Endothelial cell of umbilical vein (primary cell): ENCODE measurements around the gene ADRM1. TPM values are rescaled to one million over a fixed set of nuclear protein-coding genes. Genes with fewer than 3 reads are reported as not detected.

Experiments used
- BruUV-seq: library from RNA; stranded (reverse); fragments of 400-500 nt; replicated peaks from 2 replicates; lab custom pipeline; 2021; lab: Mats Ljungman, UMichigan
- CTCF ChIA-PET: fragments of 300-600, 350-600 bp; sonication (Branson Sonifier 250); formaldehyde crosslinking; loops from one replicate; lab custom pipeline; 2021; ENCODE audit warnings: antibody characterized with exemption, inconsistent platforms; lab: Charles Lee
- POLR2A ChIA-PET: fragments of 300-600, 350-600 bp; sonication (Branson Sonifier 250); formaldehyde crosslinking; loops from one replicate; lab custom pipeline; 2021; ENCODE audit warnings: antibody characterized with exemption, inconsistent platforms; lab: Charles Lee
- DNase-seq: peaks from one replicate; pipeline ENCODE4 v3.0.0-alpha.2; 2011; ENCODE audit warnings: low read depth, low spot score
- FAIRE-seq: peaks from 2 replicates; lab custom pipeline; 2011; peaks lifted over from hg19 to GRCh38; lab: Jason Lieb, UNC
- H2AFZ ChIP-seq: 2 replicates; pipeline ENCODE4 v1.6.0; 2012; ENCODE audit warnings: low read depth, low read length, control low read depth, inconsistent platforms
- H3K27ac ChIP-seq: 2 replicates; pipeline ENCODE4 v1.5.1; 2011; ENCODE audit warnings: low read depth, mild to moderate bottlenecking, control low read depth, low read length, moderate library complexity; ENCODE audit not compliant: insufficient read depth
- H3K27me3 ChIP-seq, 2 experiments: 2 replicates each; pipeline versions ENCODE4 v1.6.0 to v1.6.1; 2011; ENCODE audit warnings: low read length in 2 of 2, mixed read lengths in 1 of 2; ENCODE audit not compliant: control insufficient read depth in 2 of 2, insufficient read depth in 2 of 2
- H3K36me3 ChIP-seq, 2 experiments: 2 replicates in 1 of 2; 3 replicates in 1 of 2; pipeline ENCODE4 v1.5.1; 2011; ENCODE audit warnings: low read length in 2 of 2, mild to moderate bottlenecking in 1 of 2, moderate library complexity in 1 of 2; ENCODE audit not compliant: control insufficient read depth in 2 of 2, insufficient read depth in 2 of 2; ENCODE audit errors: extremely low read depth in 1 of 2
- H3K4me1 ChIP-seq: 3 replicates; pipeline ENCODE4 v1.5.1; 2011; ENCODE audit warnings: mild to moderate bottlenecking, low read length; ENCODE audit not compliant: control insufficient read depth, insufficient read depth; ENCODE audit errors: extremely low read depth
- H3K4me2 ChIP-seq: 2 replicates; pipeline ENCODE4 v1.6.1; 2011; ENCODE audit warnings: low read length, control low read depth, mixed read lengths; ENCODE audit not compliant: insufficient read depth
- H3K4me3 ChIP-seq, 3 experiments: fragments of 200-600 bp in 1 of 3; sonication (generic), shearing (Covaris generic) in 1 of 3; replicated peaks in 1 of 3; 2 replicates each; pipeline ENCODE4 v1.5.1; 2011 to 2016; ENCODE audit warnings: control low read depth in 3 of 3, low read length in 3 of 3, mild to moderate bottlenecking in 2 of 3, inconsistent platforms in 1 of 3, low read depth in 1 of 3, moderate library complexity in 1 of 3; ENCODE audit not compliant: insufficient read depth in 1 of 3
- H3K79me2 ChIP-seq: 2 replicates; pipeline ENCODE4 v1.6.0; 2012; ENCODE audit warnings: low read length, inconsistent platforms; ENCODE audit not compliant: control insufficient read depth, insufficient read depth
- H3K9ac ChIP-seq: replicated peaks from 2 replicates; pipeline ENCODE3; 2011; ENCODE audit warnings: low read length, control low read depth; ENCODE audit not compliant: insufficient read depth; ENCODE audit errors: extremely low read depth
- H3K9me1 ChIP-seq: replicated peaks from 3 replicates; pipeline ENCODE4 v1.6.0; 2011; ENCODE audit warnings: mild to moderate bottlenecking, low read length; ENCODE audit not compliant: control insufficient read depth, insufficient read depth; ENCODE audit errors: extremely low read depth
- H3K9me3 ChIP-seq: replicated peaks from 2 replicates; pipeline ENCODE4 v1.5.1; 2012; ENCODE audit warnings: low read length, inconsistent platforms; ENCODE audit not compliant: control insufficient read depth, insufficient read depth
- H4K20me1 ChIP-seq: replicated peaks from 2 replicates; pipeline ENCODE3; 2011; ENCODE audit warnings: mild to moderate bottlenecking, low read length; ENCODE audit not compliant: control insufficient read depth, insufficient read depth; ENCODE audit errors: extremely low read depth
- FOS ChIP-seq: IDR thresholded peaks from 2 replicates; pipeline ENCODE4 v1.6.1; 2011; ENCODE audit warnings: mild to moderate bottlenecking, low read length, moderate library complexity, borderline replicate concordance; ENCODE audit not compliant: insufficient read depth
- GATA2 ChIP-seq: IDR thresholded peaks from 2 replicates; pipeline ENCODE4 v1.7.0; 2011; ENCODE audit warnings: low read depth, mild to moderate bottlenecking, moderate library complexity, mixed read lengths, low read length; ENCODE audit not compliant: insufficient read length, insufficient read depth
- JUN ChIP-seq: IDR thresholded peaks from 2 replicates; pipeline ENCODE4 v1.6.1; 2011; ENCODE audit warnings: borderline replicate concordance, low read depth; ENCODE audit not compliant: insufficient read length, insufficient read depth
- MYC ChIP-seq: IDR thresholded peaks from one replicate; pipeline ENCODE4 v1.6.1; 2011; ENCODE audit warnings: mild to moderate bottlenecking, low read depth, low read length
- POLR2A ChIP-seq: IDR thresholded peaks from 2 replicates; pipeline ENCODE4 v1.6.1; 2012; ENCODE audit warnings: low read depth, mild to moderate bottlenecking, control low read depth, low read length
- POLR2AphosphoS5 ChIP-seq: IDR thresholded peaks from 2 replicates; pipeline ENCODE4 v1.6.1; 2012; ENCODE audit warnings: low read depth, mild to moderate bottlenecking, control low read depth, low read length, moderate library complexity; ENCODE audit not compliant: insufficient read depth
- dilution Hi-C: fragments of 300-500 bp; cut with MboI; formaldehyde crosslinking; loops from one replicate; pipeline ENCODE4 v1.15.0; 2019; ENCODE audit warnings: low sequenced_read_pairs; ENCODE audit not compliant: extremely low pct_ligation_motif_present
- intact Hi-C: fragments of 100-400 bp; cut with micrococcal nuclease; formaldehyde crosslinking; loops from one replicate; pipeline ENCODE4 v1.10.0; 2022
- polyA plus RNA-seq, 4 experiments: library from polyadenylated mRNA; depleted of rRNA in 3 of 4; stranded (reverse) in 3 of 4; unstranded in 1 of 4; fragments of >200 nt; gene quantifications; 2 replicates each; pipeline versions ENCODE4 v1.2.1 to v1.2.3, GENCODE V29; 2011 to 2012; ENCODE audit warnings: missing spikeins in 1 of 4
- total RNA-seq: library from RNA; stranded (reverse); gene quantifications from 2 replicates; pipeline ENCODE4 v1.2.3, GENCODE V29; 2021
- TF ChIP-seq, protein P1 (sequence below), 2 donors: IDR thresholded peaks; 1 replicate in 1 of 2; 2 replicates in 1 of 2; pipeline ENCODE4 v1.5.1; 2011; ENCODE audit warnings: low read length in 2 of 2, mild to moderate bottlenecking in 2 of 2, moderate library complexity in 2 of 2, control low read depth in 1 of 2, inconsistent platforms in 1 of 2, low read depth in 1 of 2; ENCODE audit not compliant: insufficient read depth in 1 of 2; ENCODE audit errors: extremely low read depth in 1 of 2

The ADRM1 gene
- total and polyA plus RNA-seq, 2 donors (not counting 3 experiments of a cell fraction or from before 2014, with no cell fraction given) = 154 to 179 TPM

DNA sequence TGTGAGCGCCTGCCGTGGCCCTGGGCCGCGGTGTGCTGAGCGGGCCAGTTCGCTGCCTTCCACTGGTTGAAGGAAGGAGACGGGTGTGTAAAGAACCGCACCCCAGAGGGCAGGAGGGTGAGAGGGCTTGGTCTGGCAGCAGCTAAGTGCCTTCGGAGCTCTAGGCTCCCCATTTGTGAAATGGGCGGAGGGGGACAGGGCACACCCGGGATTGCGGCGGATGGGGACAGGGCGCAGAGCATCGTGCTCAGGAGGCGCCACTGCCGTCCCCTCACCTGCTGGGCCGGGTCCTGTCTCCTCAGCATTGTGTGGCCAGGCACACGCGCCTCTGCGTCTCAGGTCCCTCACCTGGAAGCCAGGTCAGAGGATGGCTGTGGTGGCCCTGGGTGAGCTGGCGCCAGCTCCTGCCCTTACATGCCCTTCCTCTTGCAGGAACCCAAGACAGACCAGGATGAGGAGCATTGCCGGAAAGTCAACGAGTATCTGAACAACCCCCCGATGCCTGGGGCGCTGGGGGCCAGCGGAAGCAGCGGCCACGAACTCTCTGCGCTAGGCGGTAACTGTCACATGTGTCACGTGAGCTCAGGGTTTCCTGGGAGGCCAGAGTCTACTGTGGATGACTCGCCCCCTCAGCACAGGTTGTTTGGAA is 3.1 kb downstream of the ADRM1 start:
- no peak for DNase-seq
- Histone ChIP-seq H3K36me3 (peaks cover 19 to 43% of the 10 kb centered on the region in 2 experiments), H3K4me3 (no peak overlapping the region), H3K27me3 (no peaks in the 10 kb centered on the region), H3K79me2 (peaks cover 41% of the 10 kb centered on the region), H4K20me1 (no peaks in the 10 kb centered on the region), H3K4me2 (peak overlapping the region; percentile 78), H3K9me3 (no peaks in the 10 kb centered on the region), H2AFZ (no peak overlapping the region), H3K9ac (no peak overlapping the region), H3K4me1 (peaks cover 21% of the 10 kb centered on the region), H3K27ac (no peak overlapping the region), H3K9me1 (no peaks in the 10 kb centered on the region)
- TF ChIP-seq POLR2A = peak; percentile 20
- no peak for TF ChIP-seq POLR2AphosphoS5
- intact Hi-C loops = loop anchor here (10.0 kb wide), 1 partner anchor 489 kb away; the partner anchor contains the start of gene MRGBP
- no peak for FAIRE-seq
- dilution Hi-C loops = no loop called here
- ChIA-PET CTCF (interaction anchor here (0.6 to 8.1 kb wide), 4 partner anchors 59 to 81 kb away, joined by 3 to 113 read pairs (median 10); partner anchors contain the start of gene RPS21), POLR2A (interaction anchor here (1.0 kb wide), 1 partner anchor 53 kb away, joined by 3 read pairs; no protein-coding TSS in a partner anchor)
- no TSS peak for BruUV-seq

DNA sequence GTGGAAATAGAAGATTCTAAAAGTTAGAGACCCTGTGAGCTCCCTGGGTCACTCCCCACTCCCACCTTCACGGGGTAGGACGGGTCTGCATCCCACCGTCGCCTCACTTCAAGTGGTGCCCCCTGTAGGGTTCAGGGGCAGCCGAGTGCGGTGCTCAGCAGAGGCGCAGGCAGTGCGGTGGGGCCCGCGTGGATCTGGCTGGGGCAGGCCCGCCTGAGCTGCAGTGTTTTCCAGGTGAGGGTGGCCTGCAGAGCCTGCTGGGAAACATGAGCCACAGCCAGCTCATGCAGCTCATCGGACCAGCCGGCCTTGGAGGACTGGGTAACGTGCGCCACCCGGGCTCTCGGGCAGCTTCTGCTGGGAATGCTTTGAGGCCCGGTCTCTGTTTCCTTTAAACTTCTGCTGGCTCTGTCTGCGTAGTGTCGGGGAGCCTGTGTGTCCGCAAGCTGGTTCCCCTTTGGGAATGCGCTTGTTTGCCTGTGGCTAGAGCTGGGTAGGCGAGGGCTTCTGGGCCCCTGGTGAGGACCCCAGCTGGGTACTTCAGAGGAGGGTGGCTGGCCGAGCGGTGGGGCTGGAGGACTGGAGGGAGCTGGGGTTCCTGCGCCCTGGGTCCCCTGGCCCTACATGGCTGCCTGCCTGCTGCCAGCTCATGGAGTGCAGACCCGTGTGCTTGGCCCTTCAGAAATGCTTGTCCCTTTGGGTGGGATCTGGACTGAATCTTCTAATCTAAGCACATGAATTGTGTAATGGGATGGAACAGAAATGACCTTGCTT is 3.8 kb downstream of the ADRM1 start:
- BruUV-seq = no TSS peak
- CTCF ChIA-PET = interaction anchor here (1.5 to 8.1 kb wide), 3 partner anchors 58 to 76 kb away, joined by 9 to 113 read pairs (median 10); no protein-coding TSS in a partner anchor
- peaks cover 23 to 48% of the 10 kb centered on the region in 2 experiments for H3K36me3 ChIP-seq

More for the DNA sequence above, 3.8 kb downstream of the ADRM1 start:
- Histone ChIP-seq H3K79me2 (peaks cover 41% of the 10 kb centered on the region), H3K4me1 (peaks cover 21% of the 10 kb centered on the region), H3K27ac (no peak overlapping the region), H3K9me3 (no peaks in the 10 kb centered on the region), H4K20me1 (no peaks in the 10 kb centered on the region), H3K4me3 (no peak overlapping the region), H2AFZ (no peak overlapping the region), H3K9me1 (no peaks in the 10 kb centered on the region), H3K4me2 (no peak overlapping the region), H3K27me3 (no peaks in the 10 kb centered on the region), H3K9ac (no peak overlapping the region)
- DNase-seq (no peak), FAIRE-seq (no peak)
- TF ChIP-seq POLR2AphosphoS5 (no peak), GATA2 (no peak), MYC (no peak), FOS (no peak), POLR2A (no peak), JUN (no peak)
- TF ChIP-seq, protein P1, sequence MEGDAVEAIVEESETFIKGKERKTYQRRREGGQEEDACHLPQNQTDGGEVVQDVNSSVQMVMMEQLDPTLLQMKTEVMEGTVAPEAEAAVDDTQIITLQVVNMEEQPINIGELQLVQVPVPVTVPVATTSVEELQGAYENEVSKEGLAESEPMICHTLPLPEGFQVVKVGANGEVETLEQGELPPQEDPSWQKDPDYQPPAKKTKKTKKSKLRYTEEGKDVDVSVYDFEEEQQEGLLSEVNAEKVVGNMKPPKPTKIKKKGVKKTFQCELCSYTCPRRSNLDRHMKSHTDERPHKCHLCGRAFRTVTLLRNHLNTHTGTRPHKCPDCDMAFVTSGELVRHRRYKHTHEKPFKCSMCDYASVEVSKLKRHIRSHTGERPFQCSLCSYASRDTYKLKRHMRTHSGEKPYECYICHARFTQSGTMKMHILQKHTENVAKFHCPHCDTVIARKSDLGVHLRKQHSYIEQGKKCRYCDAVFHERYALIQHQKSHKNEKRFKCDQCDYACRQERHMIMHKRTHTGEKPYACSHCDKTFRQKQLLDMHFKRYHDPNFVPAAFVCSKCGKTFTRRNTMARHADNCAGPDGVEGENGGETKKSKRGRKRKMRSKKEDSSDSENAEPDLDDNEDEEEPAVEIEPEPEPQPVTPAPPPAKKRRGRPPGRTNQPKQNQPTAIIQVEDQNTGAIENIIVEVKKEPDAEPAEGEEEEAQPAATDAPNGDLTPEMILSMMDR (IDR thresholded peaks at IDR 0.05; ENCODE audit: extremely low read depth in 1 of 2, insufficient read depth in 1 of 2, low read depth in 1 of 2, low read length in 2 of 2) = no peak
- dilution Hi-C loops = no loop called here
- POLR2A ChIA-PET = no interaction called here
- intact Hi-C loops = loop anchor here (10.0 kb wide), 1 partner anchor 488 kb away; the partner anchor contains the start of gene MRGBP
